Testis (tissue), 3 donors: ENCODE results near the gene USP36. TPM values are rescaled to one million over a fixed set of nuclear protein-coding genes. Genes with fewer than 3 reads are reported as not detected.
"Not testable (repeated sequence)": the region's sequence is repeated elsewhere in the genome, so short reads cannot be mapped to it uniquely, and the experiment has no call there.

Source experiments
- DNase-seq: peaks from one replicate; pipeline ENCODE4 v3.0.0-alpha.2; 2019
- H3K27ac ChIP-seq, 2 donors: fragments of 200-600 bp; sonication (generic); one replicate each; pipeline ENCODE4 v1.5.1; 2019
- H3K27me3 ChIP-seq: fragments of 200-600 bp; sonication (generic); one replicate; pipeline ENCODE4 v1.5.1; 2019
- H3K36me3 ChIP-seq: fragments of 200-600 bp; sonication (generic); one replicate; pipeline ENCODE4 v1.5.1; 2017; ENCODE audit warnings: low read depth; ENCODE audit errors: missing control alignments
- H3K4me1 ChIP-seq: fragments of 200-600 bp; sonication (generic); one replicate; pipeline ENCODE4 v1.5.1; 2019
- H3K4me3 ChIP-seq, 2 donors: fragments of 200-600 bp; sonication (generic); one replicate each; pipeline ENCODE4 v1.5.1; 2017 to 2019
- H3K9me3 ChIP-seq: fragments of 200-600 bp; sonication (generic); one replicate; pipeline ENCODE4 v1.5.1; 2017
- POLR2A ChIP-seq: fragments of 450-650 bp; IDR thresholded peaks from one replicate; pipeline ENCODE4 v1.6.1; 2017; ENCODE audit warnings: antibody characterized with exemption, mild to moderate bottlenecking, moderate library complexity
- WGBS, 2 donors: methylation state at CpG; one replicate each; pipeline ENCODE4 v1.1.5; 2018; 5-methylcytosine and 5-hydroxymethylcytosine counted together
- intact Hi-C: fragments of 100-400 bp; cut with DNase I; formaldehyde crosslinking; loops from one replicate; pipeline ENCODE4 v1.15.1; 2023; ENCODE audit warnings: low total_unique reads
- polyA plus RNA-seq: library from polyadenylated mRNA; stranded (reverse); fragments of 350-450 nt; fragmentation: Illumina TruSeq; extraction: RNeasy Lipid Tissue Mini Kit (QIAGEN cat#74804); gene quantifications from one replicate; pipeline ENCODE4 v1.2.3, GENCODE V29; 2014; ENCODE audit warnings: low read depth, low replicate concordance; ENCODE audit not compliant: insufficient read depth
- total RNA-seq, 2 donors: library from RNA; depleted of rRNA; stranded (reverse); fragments of >200 nt; gene quantifications; one replicate each; pipeline ENCODE4 v1.2.3, GENCODE V29; 2016
- TF ChIP-seq, protein P1 (sequence below), 3 experiments: fragments of 450-650 bp in 2 of 3; fragments of 200-600 bp in 1 of 3; sonication (generic) in 1 of 3; IDR thresholded peaks; one replicate each; pipeline ENCODE4 v1.5.1; 2016 to 2019; ENCODE audit warnings: antibody characterized with exemption in 3 of 3, mild to moderate bottlenecking in 2 of 3, moderate library complexity in 1 of 3

The USP36 gene
- total and polyA plus RNA-seq, 3 donors from 2014 or later, result 32.8 to 79.8 (median 77.5) TPM

DNA sequence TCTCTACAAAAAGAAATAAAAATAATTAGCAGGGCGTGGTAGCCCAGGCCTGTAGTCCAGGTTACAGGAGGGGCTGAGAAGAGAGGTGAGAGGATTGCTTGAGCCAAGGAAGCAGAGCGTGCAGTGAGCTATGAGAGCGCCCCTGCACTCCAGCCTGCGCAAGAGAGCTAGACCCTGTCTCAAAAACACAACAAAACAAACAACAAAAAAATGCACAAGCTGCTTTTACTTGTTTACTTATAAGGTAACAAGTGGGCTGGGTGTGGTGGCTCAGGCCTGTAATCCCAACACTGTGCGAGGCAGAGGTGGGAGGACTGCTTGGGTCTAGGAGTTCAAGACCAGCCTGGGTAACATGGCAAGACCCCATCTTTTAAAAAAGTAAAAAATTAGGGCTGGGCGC, 60.3 kb downstream of the USP36 start:
- H3K4me1 ChIP-seq, result peaks cover 18% of the 10 kb centered on the region
- no peaks in the 10 kb centered on the region for H3K9me3 ChIP-seq
- TF ChIP-seq POLR2A, result no peak
- TF ChIP-seq, protein P1, sequence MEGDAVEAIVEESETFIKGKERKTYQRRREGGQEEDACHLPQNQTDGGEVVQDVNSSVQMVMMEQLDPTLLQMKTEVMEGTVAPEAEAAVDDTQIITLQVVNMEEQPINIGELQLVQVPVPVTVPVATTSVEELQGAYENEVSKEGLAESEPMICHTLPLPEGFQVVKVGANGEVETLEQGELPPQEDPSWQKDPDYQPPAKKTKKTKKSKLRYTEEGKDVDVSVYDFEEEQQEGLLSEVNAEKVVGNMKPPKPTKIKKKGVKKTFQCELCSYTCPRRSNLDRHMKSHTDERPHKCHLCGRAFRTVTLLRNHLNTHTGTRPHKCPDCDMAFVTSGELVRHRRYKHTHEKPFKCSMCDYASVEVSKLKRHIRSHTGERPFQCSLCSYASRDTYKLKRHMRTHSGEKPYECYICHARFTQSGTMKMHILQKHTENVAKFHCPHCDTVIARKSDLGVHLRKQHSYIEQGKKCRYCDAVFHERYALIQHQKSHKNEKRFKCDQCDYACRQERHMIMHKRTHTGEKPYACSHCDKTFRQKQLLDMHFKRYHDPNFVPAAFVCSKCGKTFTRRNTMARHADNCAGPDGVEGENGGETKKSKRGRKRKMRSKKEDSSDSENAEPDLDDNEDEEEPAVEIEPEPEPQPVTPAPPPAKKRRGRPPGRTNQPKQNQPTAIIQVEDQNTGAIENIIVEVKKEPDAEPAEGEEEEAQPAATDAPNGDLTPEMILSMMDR (IDR thresholded peaks at IDR 0.05), result no peak
- no peaks in the 10 kb centered on the region for H3K36me3 ChIP-seq
- no peak for DNase-seq
- peak overlapping the region in 1 of 2 donors; percentile 92 for H3K27ac ChIP-seq
- 84 to 91% methylated on average over 6 of the region's 6 CpGs for WGBS, 2 donors
- intact Hi-C loops, result no loop called here
- H3K27me3 ChIP-seq, result no peaks in the 10 kb centered on the region
- H3K4me3 ChIP-seq, result no peak overlapping the region

DNA sequence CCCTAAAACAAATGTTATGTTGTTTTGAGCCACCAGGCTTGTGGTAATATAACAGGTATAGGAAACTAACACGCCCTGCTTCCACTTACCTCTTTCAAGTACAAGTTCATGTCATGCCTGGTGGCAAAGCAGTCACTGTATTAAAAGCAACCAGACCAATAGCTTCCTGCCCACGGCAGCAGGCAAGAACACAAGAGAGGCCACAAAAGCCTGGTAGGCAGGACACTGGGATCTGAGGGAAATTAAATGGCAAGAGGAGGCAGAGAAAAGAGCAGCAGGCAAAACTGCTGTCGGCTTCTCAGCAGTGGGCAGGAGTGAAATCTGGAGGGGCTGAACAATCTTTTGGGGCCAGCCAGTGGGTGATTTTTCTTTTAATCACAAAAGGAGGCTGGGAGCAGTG, 60.8 kb downstream of the USP36 start:
- Histone ChIP-seq H3K36me3 (no peaks in the 10 kb centered on the region), H3K27ac (peak overlapping the region in 1 of 2 donors; percentile 92), H3K4me1 (peaks cover 18% of the 10 kb centered on the region), H3K9me3 (no peaks in the 10 kb centered on the region), H3K27me3 (no peaks in the 10 kb centered on the region), H3K4me3 (no peak overlapping the region)
- no peak for DNase-seq
- TF ChIP-seq POLR2A, result no peak
- TF ChIP-seq, protein P1 (IDR thresholded peaks at IDR 0.05), result no peak
- intact Hi-C loops, result no loop called here
- 67 to 72% methylated on average over 3 of the region's 3 CpGs for WGBS, 2 donors

DNA sequence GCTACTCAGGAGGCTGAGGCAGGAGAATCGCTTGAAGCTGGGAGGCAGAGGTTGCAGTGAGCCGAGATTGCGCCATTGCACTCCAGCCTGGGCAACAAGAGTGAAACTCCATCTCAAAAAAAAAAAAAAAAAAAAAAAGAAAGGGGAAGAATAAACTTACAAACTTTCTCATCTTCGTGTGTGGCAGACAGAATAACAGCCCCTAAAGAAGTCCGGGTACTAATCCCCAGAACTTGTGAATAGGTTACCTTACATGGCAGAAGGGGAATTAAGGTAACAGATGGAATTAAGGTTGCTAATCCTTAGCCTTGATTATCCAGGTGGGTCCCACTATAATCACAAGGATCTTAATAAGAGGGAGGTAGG, 61.3 kb downstream of the USP36 start:
- Histone ChIP-seq H3K27ac (peak overlapping the region in 1 of 2 donors; percentile 92), H3K4me1 (peaks cover 18% of the 10 kb centered on the region)
- H3K27me3 ChIP-seq, intact Hi-C loops, H3K9me3 ChIP-seq, H3K36me3 ChIP-seq, DNase-seq, H3K4me3 ChIP-seq: not testable (repeated sequence)
- 86 to 91% methylated on average over 4 to 5 of the region's 5 CpGs for WGBS, 2 donors

DNA sequence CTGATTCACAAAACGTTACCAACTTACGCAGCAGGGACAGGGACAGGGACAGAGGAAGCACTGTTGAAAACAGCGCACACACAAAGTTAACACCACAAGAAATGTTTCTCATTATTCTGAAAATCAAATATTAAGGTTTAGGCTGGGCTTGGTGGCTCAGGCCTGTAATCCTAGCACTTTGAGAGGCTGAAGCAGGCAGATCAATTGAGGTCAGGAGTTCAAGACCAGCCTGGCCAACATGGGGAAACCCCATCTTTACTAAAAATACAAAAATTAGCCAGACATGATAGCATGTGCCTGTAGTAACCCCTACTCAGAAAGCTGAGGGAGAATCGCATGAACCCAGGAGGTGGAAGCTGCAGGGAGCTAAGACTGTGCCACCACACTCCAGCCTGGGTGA, 62.7 kb downstream of the USP36 start:
- peaks cover 8% of the 10 kb centered on the region for H3K4me1 ChIP-seq

DNA sequence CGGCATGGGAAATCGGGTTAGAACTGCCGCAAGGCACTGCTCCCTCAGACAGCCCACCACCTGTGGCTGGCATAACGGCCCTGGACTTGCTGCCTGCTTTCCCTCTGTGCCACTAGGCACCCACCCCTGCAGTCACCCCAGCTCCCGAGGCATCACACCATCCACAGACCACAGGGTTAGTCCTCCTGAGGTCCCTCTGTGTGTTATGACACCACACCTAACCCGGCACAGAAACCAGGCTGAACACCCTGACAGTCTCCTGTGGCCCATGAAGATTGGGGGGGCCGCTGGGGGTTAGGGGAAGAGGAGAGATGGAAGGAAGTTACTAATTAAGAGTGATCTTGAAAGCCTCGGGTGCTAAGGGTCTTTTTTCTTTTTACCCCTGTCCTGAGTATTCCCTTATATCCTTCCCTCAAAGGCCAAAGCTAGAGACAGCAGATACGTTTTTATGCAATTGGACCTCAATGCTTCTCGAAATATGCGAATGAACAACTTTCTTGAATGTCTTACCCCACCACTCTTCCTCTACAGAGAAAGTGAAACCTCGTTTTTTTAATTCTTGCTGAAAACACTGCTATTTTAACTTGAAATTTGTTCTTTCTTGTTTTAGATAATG, 65.5 kb downstream of the USP36 start:
- Histone ChIP-seq H3K4me3 (no peak overlapping the region), H3K36me3 (no peaks in the 10 kb centered on the region), H3K27ac (peak overlapping the region in 1 of 2 donors; percentile 58), H3K27me3 (no peaks in the 10 kb centered on the region), H3K4me1 (peaks cover 3% of the 10 kb centered on the region), H3K9me3 (no peaks in the 10 kb centered on the region)
- intact Hi-C loops, result no loop called here
- WGBS, 2 donors, result 80 to 81% methylated on average over 11 to 12 of the region's 12 CpGs
- no peak for DNase-seq
- TF ChIP-seq POLR2A, result no peak
- TF ChIP-seq, protein P1 (IDR thresholded peaks at IDR 0.05), result no peak

More for the DNA sequence above, 62.7 kb downstream of the USP36 start:
- Histone ChIP-seq H3K27ac (no peak overlapping the region), H3K36me3 (no peaks in the 10 kb centered on the region), H3K9me3 (no peaks in the 10 kb centered on the region), H3K27me3 (no peaks in the 10 kb centered on the region), H3K4me3 (no peak overlapping the region)
- 89 to 93% methylated on average over 4 of the region's 4 CpGs for WGBS, 2 donors
- no peak for DNase-seq
- TF ChIP-seq, protein P1 (IDR thresholded peaks at IDR 0.05), result no peak
- TF ChIP-seq POLR2A, result no peak
- intact Hi-C loops, result no loop called here
